Neural crest cell (in vitro differentiated cells): Measurements from ENCODE around the gene COL10A1. TPM values are rescaled to one million over a fixed set of nuclear protein-coding genes. Genes with fewer than 3 reads are reported as not detected.

Source experiments
- DNase-seq: peaks from one replicate; pipeline ENCODE4 v3.0.0; 2021; ENCODE audit warnings: low read depth, mixed read lengths, low spot score
- H3K27ac Mint-ChIP-seq: one replicate; pipeline ENCODE4 v1.8.0; 2021; ENCODE audit warnings: mild to moderate bottlenecking, mixed read lengths; ENCODE audit not compliant: unreplicated experiment
- H3K27me3 Mint-ChIP-seq: 2 replicates; pipeline ENCODE4 v1.8.0; 2021; ENCODE audit warnings: low read depth, mild to moderate bottlenecking, mixed read lengths
- H3K36me3 Mint-ChIP-seq: 2 replicates; pipeline ENCODE4 v1.8.0; 2021; ENCODE audit warnings: low read depth, mild to moderate bottlenecking, mixed read lengths
- H3K4me1 Mint-ChIP-seq: 2 replicates; pipeline ENCODE4 v1.8.0; 2021; ENCODE audit warnings: mixed read lengths
- H3K4me3 Mint-ChIP-seq: one replicate; pipeline ENCODE4 v1.8.0; 2021; ENCODE audit warnings: mild to moderate bottlenecking, mixed read lengths
- H3K9me3 Mint-ChIP-seq: 2 replicates; pipeline ENCODE4 v1.8.0; 2021; ENCODE audit warnings: mixed read lengths
- CTCF ChIP-seq: fragments of 200-600 bp; sonication (generic); conservative IDR thresholded peaks from 2 replicates; pipeline ENCODE4 v1.5.0; 2021; ENCODE audit warnings: antibody characterized with exemption, mild to moderate bottlenecking
- total RNA-seq: library from RNA; stranded (reverse); gene quantifications from 2 replicates; pipeline ENCODE4 v1.2.1, GENCODE V29; 2021

Gene COL10A1
- total RNA-seq, 1 donor from 2014 or later: not detected

- peak; percentile 64 for TF ChIP-seq CTCF
- no peak overlapping the region for H3K4me3 Mint-ChIP-seq
- H3K4me1 Mint-ChIP-seq: no peaks in the 10 kb centered on the region
- peak; percentile 16 for DNase-seq
- no peaks in the 10 kb centered on the region for H3K27me3 Mint-ChIP-seq
- H3K9me3 Mint-ChIP-seq: no peaks in the 10 kb centered on the region
- H3K27ac Mint-ChIP-seq: no peak overlapping the region
- H3K36me3 Mint-ChIP-seq: no peaks in the 10 kb centered on the region
These were observed 14.1 kb downstream of the COL10A1 start for GRCh38 chr6:116111552-116112528.

DNA sequence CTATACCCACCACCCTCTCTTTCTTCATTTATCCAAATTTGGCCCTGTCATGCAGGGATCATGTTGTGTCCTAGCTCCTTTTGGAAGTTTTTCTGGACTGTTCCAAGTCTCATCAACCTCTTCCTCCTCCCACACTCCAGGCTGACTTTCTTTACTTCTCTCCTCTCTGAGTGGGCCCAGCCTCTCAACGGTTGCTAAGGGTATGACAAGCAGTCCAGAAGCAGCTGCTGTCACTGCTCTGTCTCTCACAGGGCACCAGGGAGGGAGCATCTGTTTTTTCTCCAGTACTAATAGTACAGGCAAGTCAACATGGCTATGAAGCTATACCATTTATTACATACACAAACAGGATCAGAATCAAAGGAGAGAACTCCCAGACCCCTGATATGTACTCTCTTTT lies 17.1 kb downstream of the COL10A1 start:
- Mint-ChIP-seq H3K27me3 (no peaks in the 10 kb centered on the region), H3K27ac (no peak overlapping the region), H3K36me3 (no peaks in the 10 kb centered on the region), H3K4me3 (no peak overlapping the region), H3K4me1 (peaks cover 4% of the 10 kb centered on the region), H3K9me3 (no peaks in the 10 kb centered on the region)
- no peak for TF ChIP-seq CTCF
- no peak for DNase-seq

DNA sequence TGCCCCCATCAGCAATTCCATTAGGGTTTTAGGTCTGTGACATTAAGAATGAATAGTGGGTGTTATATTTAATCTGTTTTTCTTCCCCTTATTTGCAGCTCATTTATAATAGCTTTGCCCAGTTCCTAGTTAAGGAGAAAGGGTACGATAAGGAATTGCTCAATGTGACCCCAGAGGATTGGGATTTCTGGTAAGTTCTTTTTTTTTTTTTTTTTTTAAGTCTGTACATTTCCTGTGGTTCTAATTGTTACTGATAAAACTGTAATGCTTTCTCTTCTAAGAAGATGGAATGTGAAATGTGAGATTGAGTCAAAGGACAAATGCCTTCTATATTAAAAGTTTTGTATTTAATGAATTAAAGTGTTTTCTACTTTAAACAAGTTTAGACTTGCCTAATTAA lies 19.8 kb downstream of the COL10A1 start:
- Mint-ChIP-seq H3K27ac (no peak overlapping the region), H3K27me3 (no peaks in the 10 kb centered on the region), H3K4me1 (peaks cover 18% of the 10 kb centered on the region), H3K36me3 (no peaks in the 10 kb centered on the region), H3K4me3 (no peak overlapping the region), H3K9me3 (no peaks in the 10 kb centered on the region)
- TF ChIP-seq CTCF: no peak
- no peak for DNase-seq

DNA sequence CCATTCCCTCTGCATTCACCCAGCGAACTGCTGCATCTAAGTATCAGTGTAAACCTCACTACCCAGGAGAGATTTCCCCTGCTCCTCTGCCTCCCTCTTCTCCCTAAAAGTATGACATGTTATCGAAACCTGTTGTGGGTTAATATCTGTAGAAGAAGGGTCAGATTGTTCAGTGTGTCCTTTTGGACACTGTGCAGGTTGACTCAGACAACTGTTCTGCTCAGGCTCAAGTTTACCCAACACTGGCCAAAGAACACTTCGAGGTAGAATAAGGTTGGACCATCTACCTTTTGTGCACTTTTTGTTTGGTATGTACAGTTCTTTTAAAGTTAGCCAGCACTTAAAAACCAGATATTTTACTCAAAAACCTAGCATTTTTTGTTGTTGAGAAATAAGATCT lies 20.7 kb downstream of the COL10A1 start:
- no peaks in the 10 kb centered on the region for H3K9me3 Mint-ChIP-seq
- H3K4me1 Mint-ChIP-seq: peaks cover 21% of the 10 kb centered on the region
- no peak for TF ChIP-seq CTCF
- H3K27ac Mint-ChIP-seq: no peak overlapping the region
- no peak for DNase-seq
- no peaks in the 10 kb centered on the region for H3K36me3 Mint-ChIP-seq
- H3K27me3 Mint-ChIP-seq: no peaks in the 10 kb centered on the region
- H3K4me3 Mint-ChIP-seq: no peak overlapping the region

DNA sequence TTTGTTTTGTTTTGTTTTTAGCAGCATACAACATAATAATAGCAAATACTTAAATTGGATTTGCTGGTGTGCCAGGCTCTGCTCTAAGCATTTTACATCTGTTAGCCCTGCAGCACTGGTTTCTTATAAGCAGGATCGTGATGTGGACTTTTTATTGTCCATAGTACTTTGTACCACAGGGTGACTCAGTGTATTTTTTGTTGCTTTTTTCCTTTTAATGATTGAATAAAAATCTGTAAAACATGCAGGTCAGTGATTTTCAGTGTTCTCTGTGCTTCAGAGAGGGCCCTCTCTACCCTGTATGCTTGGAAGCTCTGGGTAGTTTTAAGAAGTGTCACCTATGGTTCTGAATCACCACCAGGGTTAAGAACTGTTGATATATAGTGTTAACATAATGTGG lies 21.3 kb downstream of the COL10A1 start:
- DNase-seq: no peak
- Mint-ChIP-seq H3K36me3 (no peaks in the 10 kb centered on the region), H3K4me1 (peaks cover 24% of the 10 kb centered on the region), H3K27ac (no peak overlapping the region), H3K9me3 (no peaks in the 10 kb centered on the region), H3K27me3 (no peaks in the 10 kb centered on the region), H3K4me3 (peak overlapping the region; percentile 8)
- TF ChIP-seq CTCF: no peak
